ENCODE data around the gene CNTNAP2. TPM values are rescaled to one million over a fixed set of nuclear protein-coding genes. Genes with fewer than 3 reads are reported as not detected.

The CNTNAP2 gene
- total and polyA plus RNA-seq, 8 donors: 0.19 to 18.2 (median 0.56) TPM

- H3K27me3 ChIP-seq: no peaks in the 10 kb centered on the region
- no peaks in the 10 kb centered on the region for H3K36me3 ChIP-seq
- no peaks in the 10 kb centered on the region for H3K9me3 ChIP-seq
- 80 to 89% (median 83%) methylated on average over 3 of the region's 3 CpGs for WGBS, 5 donors
- no peak for DNase-seq
- intact Hi-C loops (cut with DNase I; ENCODE audit: low total_unique reads): no loop called here
- H3K4me3 ChIP-seq: no peak overlapping the region
- no peaks in the 10 kb centered on the region for H3K4me1 ChIP-seq
- no peak for TF ChIP-seq POLR2AphosphoS5 (IDR thresholded peaks at IDR 0.05)
- TF ChIP-seq EP300 (IDR thresholded peaks at IDR 0.05): no peak
- TF ChIP-seq POLR2A (IDR thresholded peaks at IDR 0.05): no peak
- TF ChIP-seq, protein P1, sequence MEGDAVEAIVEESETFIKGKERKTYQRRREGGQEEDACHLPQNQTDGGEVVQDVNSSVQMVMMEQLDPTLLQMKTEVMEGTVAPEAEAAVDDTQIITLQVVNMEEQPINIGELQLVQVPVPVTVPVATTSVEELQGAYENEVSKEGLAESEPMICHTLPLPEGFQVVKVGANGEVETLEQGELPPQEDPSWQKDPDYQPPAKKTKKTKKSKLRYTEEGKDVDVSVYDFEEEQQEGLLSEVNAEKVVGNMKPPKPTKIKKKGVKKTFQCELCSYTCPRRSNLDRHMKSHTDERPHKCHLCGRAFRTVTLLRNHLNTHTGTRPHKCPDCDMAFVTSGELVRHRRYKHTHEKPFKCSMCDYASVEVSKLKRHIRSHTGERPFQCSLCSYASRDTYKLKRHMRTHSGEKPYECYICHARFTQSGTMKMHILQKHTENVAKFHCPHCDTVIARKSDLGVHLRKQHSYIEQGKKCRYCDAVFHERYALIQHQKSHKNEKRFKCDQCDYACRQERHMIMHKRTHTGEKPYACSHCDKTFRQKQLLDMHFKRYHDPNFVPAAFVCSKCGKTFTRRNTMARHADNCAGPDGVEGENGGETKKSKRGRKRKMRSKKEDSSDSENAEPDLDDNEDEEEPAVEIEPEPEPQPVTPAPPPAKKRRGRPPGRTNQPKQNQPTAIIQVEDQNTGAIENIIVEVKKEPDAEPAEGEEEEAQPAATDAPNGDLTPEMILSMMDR (IDR thresholded peaks at IDR 0.05): no peak
- no peak overlapping the region for H3K27ac ChIP-seq
These were observed 449.3 kb downstream of the CNTNAP2 start for GRCh38 chr7:146565872-146566271.

DNA sequence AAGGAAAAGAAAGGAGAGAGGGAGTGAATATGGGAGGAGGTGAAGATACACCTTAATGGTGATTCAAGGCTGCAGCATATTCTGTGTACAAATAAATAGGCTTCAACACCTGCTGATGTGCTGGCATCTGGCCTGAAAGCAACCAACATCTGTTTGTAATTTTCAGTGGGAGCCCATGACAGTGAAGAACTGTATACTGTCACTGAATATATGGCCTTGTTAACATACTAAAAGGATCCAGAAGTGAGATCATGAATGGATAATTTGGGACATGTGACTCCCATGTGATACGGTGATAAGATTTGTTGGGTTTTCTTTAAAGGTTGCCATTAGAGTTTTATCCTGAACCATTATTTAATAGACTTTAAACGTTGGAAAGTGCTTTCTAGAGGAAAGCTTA is 459.3 kb downstream of the CNTNAP2 start:
- intact Hi-C loops (cut with DNase I; ENCODE audit: low total_unique reads): no loop called here
- no peak overlapping the region for H3K4me3 ChIP-seq
- DNase-seq: no peak
- no peak for TF ChIP-seq POLR2A (IDR thresholded peaks at IDR 0.05)
- TF ChIP-seq, protein P1 (IDR thresholded peaks at IDR 0.05): no peak
- TF ChIP-seq EP300 (IDR thresholded peaks at IDR 0.05): no peak
- no peak for TF ChIP-seq POLR2AphosphoS5 (IDR thresholded peaks at IDR 0.05)
- H3K27me3 ChIP-seq: no peaks in the 10 kb centered on the region
- no peaks in the 10 kb centered on the region for H3K36me3 ChIP-seq
- no peaks in the 10 kb centered on the region for H3K4me1 ChIP-seq
- H3K27ac ChIP-seq: no peak overlapping the region
- peaks cover 0 to 5% (median 0%) of the 10 kb centered on the region in 4 donors for H3K9me3 ChIP-seq
- 27 to 59% (median 57%) methylated on average over 2 of the region's 2 CpGs for WGBS, 5 donors

DNA sequence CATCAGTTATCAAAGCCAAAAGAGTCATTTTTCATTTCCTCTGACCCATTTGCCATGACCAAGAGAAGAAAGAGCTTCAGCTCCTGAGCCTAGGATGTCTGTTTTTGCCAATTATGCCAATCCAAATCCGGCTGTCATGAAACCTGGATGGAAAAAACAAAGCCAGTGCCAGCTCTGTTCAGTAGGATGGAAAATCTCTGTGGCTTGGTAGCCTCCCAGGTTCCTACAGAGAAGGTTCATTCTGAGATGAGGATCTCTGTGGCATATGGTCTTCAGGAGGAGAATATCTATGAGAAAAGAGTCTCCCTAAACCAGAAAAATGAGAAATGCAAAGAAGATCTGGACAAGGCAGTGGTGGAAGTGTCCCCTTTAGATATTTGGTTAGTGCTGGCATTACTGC is 475.4 kb downstream of the CNTNAP2 start:
- DNase-seq: no peak
- TF ChIP-seq POLR2A (IDR thresholded peaks at IDR 0.05) (no peak), POLR2AphosphoS5 (IDR thresholded peaks at IDR 0.05) (no peak), EP300 (IDR thresholded peaks at IDR 0.05) (no peak)
- TF ChIP-seq, protein P1 (IDR thresholded peaks at IDR 0.05): no peak
- WGBS, 5 donors: 53 to 68% (median 62%) methylated on average over 1 of the region's 1 CpG
- Histone ChIP-seq H3K4me1 (no peaks in the 10 kb centered on the region), H3K4me3 (no peak overlapping the region), H3K9me3 (no peaks in the 10 kb centered on the region), H3K27ac (no peak overlapping the region), H3K36me3 (no peaks in the 10 kb centered on the region), H3K27me3 (no peaks in the 10 kb centered on the region)
- intact Hi-C loops (cut with DNase I; ENCODE audit: low total_unique reads): no loop called here

GRCh38 chr7:146606628-146607027 is 490.0 kb downstream of the CNTNAP2 start:
- Histone ChIP-seq H3K4me3 (no peak overlapping the region), H3K9me3 (peaks cover 0 to 9% (median 2%) of the 10 kb centered on the region in 4 donors), H3K36me3 (no peaks in the 10 kb centered on the region), H3K27me3 (no peaks in the 10 kb centered on the region), H3K27ac (no peak overlapping the region), H3K4me1 (no peaks in the 10 kb centered on the region)
- WGBS, 5 donors: 73 to 88% (median 86%) methylated on average over 1 of the region's 1 CpG
- TF ChIP-seq POLR2A (IDR thresholded peaks at IDR 0.05): no peak
- no peak for TF ChIP-seq EP300 (IDR thresholded peaks at IDR 0.05)
- no peak for TF ChIP-seq POLR2AphosphoS5 (IDR thresholded peaks at IDR 0.05)
- TF ChIP-seq, protein P1 (IDR thresholded peaks at IDR 0.05): no peak
- intact Hi-C loops (cut with DNase I; ENCODE audit: low total_unique reads): no loop called here
- DNase-seq: no peak

All from stomach (tissue), 9 donors.